ENCODE data around the gene TXNL4A.

TXNL4A gene

GRCh38 chr18:79953971-79954651, 34.3 kb downstream of the TXNL4A start:
- Histone ChIP-seq H3K27me3 (ENCODE audit: insufficient read depth, poor library complexity, severe bottlenecking) (no peaks in the 10 kb centered on the region), H3K27ac (replicated peaks) (peak overlapping the region; percentile 59), H3K4me3 (replicated peaks; ENCODE audit: insufficient read depth, low read length) (no peak overlapping the region)
- peak in 1 of 2 experiments; percentile 65 for DNase-seq (ENCODE audit: low read depth in 1 of 2, low spot score in 1 of 2)
- TF ChIP-seq SPI1 (IDR thresholded peaks at IDR 0.05; ENCODE audit: borderline replicate concordance, low read depth) (no peak), REST (IDR thresholded peaks at IDR 0.05; ENCODE audit: insufficient replicate concordance, low read depth) (no peak), GABPA (IDR thresholded peaks at IDR 0.05; ENCODE audit: low read depth) (no peak), CTCF (IDR thresholded peaks at IDR 0.05; ENCODE audit: insufficient read depth, low read length) (no peak), POLR2AphosphoS5 (IDR thresholded peaks at IDR 0.05; ENCODE audit: low read depth) (no peak)

- H3K4me3 ChIP-seq (replicated peaks; ENCODE audit: insufficient read depth, low read length), result no peak overlapping the region
These were observed 35.3 kb downstream of the TXNL4A start for GRCh38 chr18:79952996-79953559.

More at GRCh38 chr18:79952996-79953559, 35.3 kb downstream of the TXNL4A start:
- TF ChIP-seq REST (IDR thresholded peaks at IDR 0.05; ENCODE audit: insufficient replicate concordance, low read depth), result no peak
- no peak for TF ChIP-seq CTCF (IDR thresholded peaks at IDR 0.05; ENCODE audit: insufficient read depth, low read length)
- Histone ChIP-seq H3K27me3 (ENCODE audit: insufficient read depth, poor library complexity, severe bottlenecking) (no peaks in the 10 kb centered on the region), H3K27ac (replicated peaks) (no peak overlapping the region)
- DNase-seq (ENCODE audit: low read depth in 1 of 2, low spot score in 1 of 2), result no peak

Measured in HL-60 (cell line).